Loucy (cell line): ENCODE measurements around the gene SKAP2.

ENCODE experiments used
- CTCF ChIP-seq: fragments of 200-600 bp; sonication (generic); conservative IDR thresholded peaks from 2 replicates; pipeline ENCODE4 v1.5.1; 2014; ENCODE audit warnings: mild to moderate bottlenecking, antibody characterized with exemption, low read length
- EZH2phosphoT487 ChIP-seq: fragments of 200-600 bp; IDR thresholded peaks from 2 replicates; pipeline ENCODE4 v1.6.1; 2018; ENCODE audit warnings: antibody characterized with exemption, mild to moderate bottlenecking, moderate library complexity, borderline replicate concordance

- TF ChIP-seq CTCF (no peak), EZH2phosphoT487 (no peak)
Observed at GRCh38 chr7:26638140-26638539, 226.2 kb downstream of the SKAP2 start.
